Mucosa of descending colon (tissue), 3 donors: Measurements from ENCODE around the gene AP3S2. TPM values are rescaled to one million over a fixed set of nuclear protein-coding genes. Genes with fewer than 3 reads are reported as not detected.
"Not testable (repeated sequence)": the region's sequence is repeated elsewhere in the genome, so short reads cannot be mapped to it uniquely, and the experiment has no call there.

Experiments
- ATAC-seq: fragments of 200-7000 bp; cut with Tn5 transposase; one replicate; pipeline ENCODE4 v1.9.1; 2020; ENCODE audit warnings: mild to moderate bottlenecking, moderate library complexity
- DNase-seq, 3 donors: peaks; one replicate each; pipeline ENCODE4 v3.0.0-alpha.2; 2020
- H3K36me3 ChIP-seq: fragments of 200-600 bp; one replicate; pipeline ENCODE4 v1.8.0; 2021; ENCODE audit warnings: low read depth, mild to moderate bottlenecking
- H3K4me1 ChIP-seq: fragments of 200-600 bp; one replicate; pipeline ENCODE4 v1.8.0; 2021; ENCODE audit warnings: low read depth, mild to moderate bottlenecking
- H3K4me3 ChIP-seq: fragments of 200-600 bp; one replicate; pipeline ENCODE4 v1.8.0; 2021; ENCODE audit warnings: mild to moderate bottlenecking
- H3K9me3 ChIP-seq: fragments of 200-600 bp; one replicate; pipeline ENCODE4 v1.8.0; 2021; ENCODE audit warnings: mild to moderate bottlenecking
- intact Hi-C, 2 donors: fragments of 100-400 bp; cut with DNase I in 1 of 2; cut with micrococcal nuclease in 1 of 2; formaldehyde crosslinking; loops; one replicate each; pipeline versions ENCODE4 v1.11.0 to v1.11.1; 2022; cut with DNase I, micrococcal nuclease
- microRNA-seq: library from miRNA; unstranded; fragments of <30 nt; microRNA quantifications from one replicate; pipeline ENCODE4, GENCODE V29; 2019
- total RNA-seq, 3 donors: library from RNA; stranded (reverse); fragmentation: NEBNext Ultra II Directional in 2 of 3; extraction: Animal tissue kit (Norgen Biotek cat#: 25700) in 2 of 3; gene quantifications; one replicate each; pipeline versions ENCODE4 v1.2.1 to v1.2.4, GENCODE V29; 2021 to 2023
- TF ChIP-seq, protein P1 (sequence below): fragments of 200-600 bp; IDR thresholded peaks from one replicate; pipeline ENCODE4 v1.8.0; 2022; ENCODE audit warnings: antibody characterized with exemption, mild to moderate bottlenecking
- donor health status: DM: no; HTN: no; CAD: no; lungs with moderate emphysema.
- donor health status: DM: no; HTN: no; CAD: no.
- donor health status: DM: no; HTN: yes; CAD: no.

The AP3S2 gene
- total RNA-seq, 3 donors from 2014 or later = 56.1 to 93.4 (median 65.1) TPM

DNA sequence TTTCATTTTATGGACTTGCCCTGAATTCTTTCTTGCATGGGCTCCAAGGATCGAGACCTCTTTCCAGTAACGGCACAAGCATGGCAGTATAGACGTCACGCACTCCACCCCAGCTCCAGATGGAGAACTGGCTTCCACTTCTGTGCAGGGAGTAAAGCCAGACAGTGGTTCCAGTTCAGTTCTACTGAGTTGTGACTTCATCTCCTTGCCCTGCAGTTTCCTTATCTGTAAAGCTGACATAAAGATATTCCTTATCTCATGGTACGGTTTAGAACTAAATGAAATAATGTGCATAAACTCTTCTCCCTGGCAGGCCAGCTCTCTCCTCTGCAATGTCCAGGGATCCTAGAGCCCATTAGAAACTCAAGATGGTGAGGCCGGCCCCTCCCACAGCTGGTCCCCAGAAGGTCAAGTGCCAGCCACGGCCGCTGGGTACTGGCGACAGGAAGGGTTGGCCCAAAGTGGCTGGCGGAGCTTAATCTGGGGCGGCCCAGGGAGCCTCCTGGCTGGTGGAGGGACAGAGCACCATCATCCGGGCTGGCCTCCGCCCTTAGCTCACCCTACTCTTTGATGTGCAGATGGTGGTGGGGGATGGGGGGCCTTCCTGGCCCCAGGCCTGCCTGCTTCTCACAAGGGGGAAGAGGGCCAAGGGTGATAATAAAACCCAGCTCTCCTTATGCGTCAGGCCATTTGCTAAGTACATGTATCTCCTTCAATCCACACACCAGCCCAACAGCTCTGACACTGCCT, 110.5 kb downstream of the AP3S2 start:
- Histone ChIP-seq H3K4me3 (no peak overlapping the region), H3K36me3 (no peaks in the 10 kb centered on the region), H3K9me3 (no peaks in the 10 kb centered on the region), H3K4me1 (peaks cover 39% of the 10 kb centered on the region)
- TF ChIP-seq, protein P1, sequence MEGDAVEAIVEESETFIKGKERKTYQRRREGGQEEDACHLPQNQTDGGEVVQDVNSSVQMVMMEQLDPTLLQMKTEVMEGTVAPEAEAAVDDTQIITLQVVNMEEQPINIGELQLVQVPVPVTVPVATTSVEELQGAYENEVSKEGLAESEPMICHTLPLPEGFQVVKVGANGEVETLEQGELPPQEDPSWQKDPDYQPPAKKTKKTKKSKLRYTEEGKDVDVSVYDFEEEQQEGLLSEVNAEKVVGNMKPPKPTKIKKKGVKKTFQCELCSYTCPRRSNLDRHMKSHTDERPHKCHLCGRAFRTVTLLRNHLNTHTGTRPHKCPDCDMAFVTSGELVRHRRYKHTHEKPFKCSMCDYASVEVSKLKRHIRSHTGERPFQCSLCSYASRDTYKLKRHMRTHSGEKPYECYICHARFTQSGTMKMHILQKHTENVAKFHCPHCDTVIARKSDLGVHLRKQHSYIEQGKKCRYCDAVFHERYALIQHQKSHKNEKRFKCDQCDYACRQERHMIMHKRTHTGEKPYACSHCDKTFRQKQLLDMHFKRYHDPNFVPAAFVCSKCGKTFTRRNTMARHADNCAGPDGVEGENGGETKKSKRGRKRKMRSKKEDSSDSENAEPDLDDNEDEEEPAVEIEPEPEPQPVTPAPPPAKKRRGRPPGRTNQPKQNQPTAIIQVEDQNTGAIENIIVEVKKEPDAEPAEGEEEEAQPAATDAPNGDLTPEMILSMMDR = no peak
- peak; percentile 46 to 72 (median 64) for DNase-seq
- no peak for ATAC-seq
- intact Hi-C loops = loop anchor here in 1 of 2 donors (10.0 kb wide), 1 partner anchor 72 kb away; no protein-coding TSS in a partner anchor

DNA sequence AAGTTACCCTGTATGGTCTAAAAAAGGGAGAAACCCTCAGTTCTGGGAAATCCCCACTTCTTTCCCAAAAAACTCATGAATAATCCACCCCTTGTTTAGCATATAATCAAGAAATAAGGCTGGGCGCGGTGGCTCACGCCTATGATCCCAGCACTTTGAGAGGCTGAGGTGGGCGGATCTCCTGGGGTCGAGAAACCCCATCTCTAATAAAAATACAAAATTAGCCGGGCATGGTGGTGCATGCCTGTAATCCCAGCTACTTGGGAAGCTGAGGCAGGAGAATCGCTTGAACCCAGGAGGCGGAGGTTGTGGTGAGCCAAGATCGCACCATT, 111.2 kb downstream of the AP3S2 start:
- intact Hi-C loops = loop anchor here in 1 of 2 donors (10.0 kb wide), 1 partner anchor 72 kb away; no protein-coding TSS in a partner anchor
- not testable (repeated sequence) for H3K4me3 ChIP-seq, H3K9me3 ChIP-seq, ATAC-seq, H3K36me3 ChIP-seq
- DNase-seq = peak in 1 of 3 donors; percentile 24
- peaks cover 39% of the 10 kb centered on the region for H3K4me1 ChIP-seq

GRCh38 chr15:89781891-89782618, 111.7 kb downstream of the AP3S2 start:
- H3K4me1 ChIP-seq = peaks cover 39% of the 10 kb centered on the region
- no peaks in the 10 kb centered on the region for H3K9me3 ChIP-seq
- ATAC-seq (no peak), DNase-seq (peak in 2 of 3 donors; percentile 23 to 33)
- H3K4me3 ChIP-seq = no peak overlapping the region
- intact Hi-C loops = loop anchor here in 1 of 2 donors (10.0 kb wide), 1 partner anchor 73 kb away; no protein-coding TSS in a partner anchor
- TF ChIP-seq, protein P1 = no peak
- no peaks in the 10 kb centered on the region for H3K36me3 ChIP-seq

DNA sequence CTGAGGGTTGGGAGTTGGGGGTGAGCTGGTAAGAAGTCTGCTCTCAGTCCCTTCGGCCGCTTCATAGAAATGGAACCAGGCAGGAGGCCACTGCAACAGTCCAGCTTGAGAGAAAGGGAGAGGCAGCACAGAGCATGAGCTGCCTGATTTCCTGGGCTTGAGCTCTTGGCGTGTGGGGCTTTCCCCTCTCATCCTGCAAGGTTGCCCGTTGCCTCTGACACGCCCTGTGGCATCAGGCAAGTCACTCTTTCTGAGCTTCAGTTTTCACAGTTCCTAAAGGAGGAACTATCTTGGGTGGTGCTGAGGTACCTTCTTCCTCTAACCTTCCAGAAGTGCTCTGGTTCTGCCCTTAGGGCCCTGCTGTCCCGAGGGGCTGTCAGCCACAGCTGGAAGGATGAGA, 112.7 kb downstream of the AP3S2 start:
- H3K4me1 ChIP-seq = peaks cover 45% of the 10 kb centered on the region
- peak; percentile 52 for ATAC-seq
- intact Hi-C loops = loop anchor here in 1 of 2 donors (10.0 kb wide), 1 partner anchor 74 kb away; no protein-coding TSS in a partner anchor
- peak; percentile 67 to 80 (median 77) for DNase-seq
- H3K9me3 ChIP-seq = no peaks in the 10 kb centered on the region
- H3K4me3 ChIP-seq = no peak overlapping the region
- TF ChIP-seq, protein P1 = no peak
- H3K36me3 ChIP-seq = no peaks in the 10 kb centered on the region

- DNase-seq = peak; percentile 25 to 45 (median 42)
- Histone ChIP-seq H3K4me1 (peaks cover 49% of the 10 kb centered on the region), H3K9me3 (no peaks in the 10 kb centered on the region), H3K4me3 (no peak overlapping the region), H3K36me3 (no peaks in the 10 kb centered on the region)
- TF ChIP-seq, protein P1 = no peak
- intact Hi-C loops = loop anchor here in 1 of 2 donors (10.0 kb wide), 1 partner anchor 74 kb away; no protein-coding TSS in a partner anchor
- peak; percentile 9 for ATAC-seq
Observed at GRCh38 chr15:89780601-89781000, 113.2 kb downstream of the AP3S2 start.

Small RNAs within 50 kb of the gene (microRNA-seq; reads per million reads assigned to microRNA genes)
- gene MIR5009 (0.70 reads per million), gene MIR5094 (not detected)

Other genes with a start within 250 kb of the AP3S2 start
- gene KIF7, start 238.5 kb downstream of the AP3S2 start, total RNA-seq = 1 to 10 TPM; 1.6 to 9.4 (median 3.1) TPM
- 1 to 10 TPM in 2 of 3 donors, under 1 TPM in 1; 0.77 to 8.1 (median 5.2) TPM for gene PLIN1, start 214.6 kb downstream of the AP3S2 start, total RNA-seq
- gene PEX11A, start 203.2 kb downstream of the AP3S2 start, total RNA-seq = 10 to 100 TPM; 15.5 to 38.5 (median 16.7) TPM
- under 1 TPM in 1 of 3 donors, not detected in 2; 0.14 TPM for gene WDR93, start 203.2 kb downstream of the AP3S2 start, total RNA-seq
- 10 to 100 TPM in 1 of 3 donors, 1 to 10 TPM in 2; 4.6 to 10.2 (median 8.5) TPM for gene MESP1, start 142.7 kb downstream of the AP3S2 start, total RNA-seq
- 1 to 10 TPM in 2 of 3 donors, under 1 TPM in 1; 0.79 to 4.7 (median 1.2) TPM for gene MESP2, start 117.7 kb downstream of the AP3S2 start, total RNA-seq
- 1,000 to 10,000 TPM in 1 of 3 donors, 100 to 1,000 TPM in 2; 270 to 1,014 (median 289) TPM for gene ANPEP, start 79.1 kb downstream of the AP3S2 start, total RNA-seq
- 10 to 100 TPM; 39.0 to 45.8 (median 43.0) TPM for gene ARPIN, start 19.0 kb upstream of the AP3S2 start, total RNA-seq
- gene ZNF710, start 107.3 kb upstream of the AP3S2 start, total RNA-seq = 10 to 100 TPM; 30.9 to 42.7 (median 40.2) TPM
- 100 to 1,000 TPM in 2 of 3 donors, 10 to 100 TPM in 1; 84.8 to 262 (median 124) TPM for gene IDH2, start 208.5 kb upstream of the AP3S2 start, total RNA-seq